ENCODE measurements around the gene ANKIB1. TPM values are rescaled to one million over a fixed set of nuclear protein-coding genes. Genes with fewer than 3 reads are reported as not detected.

ANKIB1 gene
- polyA plus RNA-seq, 1 experiment: 52.6 TPM

DNA sequence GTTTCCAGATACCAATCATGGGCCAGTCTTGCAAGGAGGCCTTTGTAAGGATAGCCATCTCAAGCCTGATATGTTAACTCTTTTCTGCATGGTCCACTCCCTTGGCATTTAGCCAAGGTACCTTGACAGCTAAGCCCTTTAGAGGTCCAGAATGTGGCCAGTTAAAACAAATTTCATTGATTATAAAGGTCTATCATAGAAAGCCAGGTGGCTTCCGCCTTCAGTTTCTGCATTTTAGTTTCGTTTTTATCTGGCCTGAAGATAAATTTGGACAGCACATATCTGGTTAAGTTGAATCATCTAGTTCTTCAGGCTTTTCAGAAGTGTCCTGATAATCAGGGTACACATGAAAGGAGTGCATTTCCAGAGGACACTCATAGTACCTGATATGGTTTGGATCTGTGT is 30.7 kb downstream of the ANKIB1 start:
- Histone ChIP-seq H3K4me3 (ENCODE audit: low read depth, low read length) (no peak overlapping the region), H3K27ac (ENCODE audit: low read depth, low read length) (no peak overlapping the region), H3K27me3 (ENCODE audit: control insufficient read depth, insufficient read depth, low read length) (no peaks in the 10 kb centered on the region), H3K9me3 (ENCODE audit: control insufficient read depth, insufficient read depth, low read length) (no peaks in the 10 kb centered on the region)
- ChIA-PET CTCF (no interaction called here), POLR2A (no interaction called here)
- DNase-seq (ENCODE audit: low read depth, low spot score): no peak
- TF ChIP-seq, protein P1, sequence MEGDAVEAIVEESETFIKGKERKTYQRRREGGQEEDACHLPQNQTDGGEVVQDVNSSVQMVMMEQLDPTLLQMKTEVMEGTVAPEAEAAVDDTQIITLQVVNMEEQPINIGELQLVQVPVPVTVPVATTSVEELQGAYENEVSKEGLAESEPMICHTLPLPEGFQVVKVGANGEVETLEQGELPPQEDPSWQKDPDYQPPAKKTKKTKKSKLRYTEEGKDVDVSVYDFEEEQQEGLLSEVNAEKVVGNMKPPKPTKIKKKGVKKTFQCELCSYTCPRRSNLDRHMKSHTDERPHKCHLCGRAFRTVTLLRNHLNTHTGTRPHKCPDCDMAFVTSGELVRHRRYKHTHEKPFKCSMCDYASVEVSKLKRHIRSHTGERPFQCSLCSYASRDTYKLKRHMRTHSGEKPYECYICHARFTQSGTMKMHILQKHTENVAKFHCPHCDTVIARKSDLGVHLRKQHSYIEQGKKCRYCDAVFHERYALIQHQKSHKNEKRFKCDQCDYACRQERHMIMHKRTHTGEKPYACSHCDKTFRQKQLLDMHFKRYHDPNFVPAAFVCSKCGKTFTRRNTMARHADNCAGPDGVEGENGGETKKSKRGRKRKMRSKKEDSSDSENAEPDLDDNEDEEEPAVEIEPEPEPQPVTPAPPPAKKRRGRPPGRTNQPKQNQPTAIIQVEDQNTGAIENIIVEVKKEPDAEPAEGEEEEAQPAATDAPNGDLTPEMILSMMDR (IDR thresholded peaks at IDR 0.05; ENCODE audit: low read depth, low read length): no peak

GRCh38 chr7:92279396-92280031 is 33.7 kb downstream of the ANKIB1 start:
- POLR2A ChIA-PET: no interaction called here
- CTCF ChIA-PET: interaction anchor here (0.9 kb wide), 1 partner anchor 145 kb away, joined by 3 read pairs; no protein-coding TSS in a partner anchor
- TF ChIP-seq, protein P1 (IDR thresholded peaks at IDR 0.05; ENCODE audit: low read depth, low read length): no peak
- H3K27me3 ChIP-seq (ENCODE audit: control insufficient read depth, insufficient read depth, low read length): no peaks in the 10 kb centered on the region
- DNase-seq (ENCODE audit: low read depth, low spot score): no peak
- no peak overlapping the region for H3K4me3 ChIP-seq (ENCODE audit: low read depth, low read length)
- no peaks in the 10 kb centered on the region for H3K9me3 ChIP-seq (ENCODE audit: control insufficient read depth, insufficient read depth, low read length)
- H3K27ac ChIP-seq (ENCODE audit: low read depth, low read length): no peak overlapping the region

DNA sequence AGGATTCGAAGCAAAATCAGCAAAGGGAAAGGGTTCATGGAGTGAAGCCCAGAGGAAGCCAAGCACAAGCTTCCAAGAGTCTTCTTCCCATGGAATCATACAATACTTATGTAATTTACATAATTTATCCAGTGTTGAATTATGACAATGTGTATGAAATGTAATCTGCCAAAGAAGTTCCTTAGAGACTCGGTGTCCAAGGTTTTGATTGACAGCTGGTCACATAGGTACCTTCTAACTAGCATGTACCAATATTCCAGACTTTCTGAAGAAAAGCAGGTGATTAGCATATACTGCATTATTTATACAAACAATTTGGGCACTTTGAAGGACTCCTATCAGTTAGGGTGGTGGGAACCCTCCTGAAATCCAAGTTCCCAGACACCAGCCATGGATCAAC is 35.3 kb downstream of the ANKIB1 start:
- H3K27ac ChIP-seq (ENCODE audit: low read depth, low read length): no peak overlapping the region
- ChIA-PET CTCF (no interaction called here), POLR2A (no interaction called here)
- H3K4me3 ChIP-seq (ENCODE audit: low read depth, low read length): no peak overlapping the region
- no peak for DNase-seq (ENCODE audit: low read depth, low spot score)
- TF ChIP-seq, protein P1 (IDR thresholded peaks at IDR 0.05; ENCODE audit: low read depth, low read length): no peak
- no peaks in the 10 kb centered on the region for H3K9me3 ChIP-seq (ENCODE audit: control insufficient read depth, insufficient read depth, low read length)
- H3K27me3 ChIP-seq (ENCODE audit: control insufficient read depth, insufficient read depth, low read length): no peaks in the 10 kb centered on the region

DNA sequence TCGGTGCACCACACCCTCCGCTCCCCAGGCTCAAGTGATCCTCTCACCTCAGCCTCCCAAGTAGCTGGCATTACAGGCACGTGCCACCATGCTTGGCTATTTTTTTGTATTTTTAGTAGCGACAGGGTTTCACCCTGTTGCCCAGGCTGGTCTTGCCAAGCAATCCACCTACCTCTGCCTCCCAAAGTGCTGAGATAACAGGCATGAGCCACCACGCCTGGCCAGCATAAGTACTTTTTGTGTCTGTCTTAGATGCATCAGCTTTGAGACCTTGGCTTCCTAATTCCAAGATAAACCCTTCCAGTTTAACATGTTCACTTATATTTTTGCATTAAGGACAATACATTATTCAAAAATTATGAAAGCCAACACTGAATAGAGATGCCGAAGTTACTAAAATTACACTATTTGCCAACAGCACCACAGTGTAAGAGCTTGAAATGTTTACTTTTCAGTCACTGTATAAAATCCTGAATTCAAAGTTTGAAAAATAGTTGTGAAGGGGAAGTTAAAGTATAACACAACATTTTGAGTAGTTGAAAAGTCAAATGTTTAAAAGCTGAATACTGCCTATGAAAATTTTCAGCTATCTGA is 36.5 kb downstream of the ANKIB1 start:
- DNase-seq (ENCODE audit: low read depth, low spot score): no peak
- no peak overlapping the region for H3K4me3 ChIP-seq (ENCODE audit: low read depth, low read length)
- ChIA-PET POLR2A (interaction anchor here (0.8 kb wide), 1 partner anchor 37 kb away, joined by 3 read pairs; the partner anchor contains the start of genes ANKIB1 and KRIT1), CTCF (interaction anchor here (0.7 kb wide), 1 partner anchor 142 kb away, joined by 3 read pairs; no protein-coding TSS in a partner anchor)
- TF ChIP-seq, protein P1 (IDR thresholded peaks at IDR 0.05; ENCODE audit: low read depth, low read length): no peak
- H3K9me3 ChIP-seq (ENCODE audit: control insufficient read depth, insufficient read depth, low read length): no peaks in the 10 kb centered on the region
- no peak overlapping the region for H3K27ac ChIP-seq (ENCODE audit: low read depth, low read length)
- H3K27me3 ChIP-seq (ENCODE audit: control insufficient read depth, insufficient read depth, low read length): no peaks in the 10 kb centered on the region

DNA sequence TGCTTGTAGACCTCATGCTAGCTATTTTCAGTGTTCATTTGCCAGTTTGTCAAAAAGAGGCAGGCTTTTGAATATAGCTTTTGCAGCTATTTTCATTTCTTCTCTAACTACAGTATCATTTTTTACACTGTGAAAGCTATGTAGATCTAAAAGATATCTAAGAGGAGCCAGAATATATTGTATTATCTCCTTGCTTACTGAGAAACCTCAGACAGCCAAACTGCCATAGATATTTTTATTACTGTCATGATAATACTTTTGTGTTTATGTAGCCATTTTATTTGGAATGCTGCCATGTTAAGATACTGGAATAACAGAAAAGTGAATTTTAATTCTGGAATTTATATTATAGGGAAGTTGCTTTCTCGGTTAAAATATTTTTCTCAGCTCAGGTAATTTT is 37.2 kb downstream of the ANKIB1 start:
- H3K9me3 ChIP-seq (ENCODE audit: control insufficient read depth, insufficient read depth, low read length): no peaks in the 10 kb centered on the region

More for the DNA sequence above, 37.2 kb downstream of the ANKIB1 start:
- TF ChIP-seq, protein P1 (IDR thresholded peaks at IDR 0.05; ENCODE audit: low read depth, low read length): no peak
- Histone ChIP-seq H3K27ac (ENCODE audit: low read depth, low read length) (no peak overlapping the region), H3K4me3 (ENCODE audit: low read depth, low read length) (no peak overlapping the region), H3K27me3 (ENCODE audit: control insufficient read depth, insufficient read depth, low read length) (no peaks in the 10 kb centered on the region)
- ChIA-PET POLR2A (interaction anchor here (0.8 kb wide), 1 partner anchor 37 kb away, joined by 3 read pairs; the partner anchor contains the start of genes ANKIB1 and KRIT1), CTCF (interaction anchor here (0.7 kb wide), 1 partner anchor 141 kb away, joined by 3 read pairs; no protein-coding TSS in a partner anchor)
- DNase-seq (ENCODE audit: low read depth, low spot score): no peak

Data from AG04450 (cell line).